Retina (tissue), 1 donor: ENCODE results near the gene KRTAP19-6.
"Not testable (repeated sequence)": the region's sequence is repeated elsewhere in the genome, so short reads cannot be mapped to it uniquely, and the experiment has no call there.

ENCODE experiments used
- DNase-seq: peaks from one replicate; pipeline ENCODE4 v3.0.0-alpha.2; 2016

KRTAP19-6 gene

GRCh38 chr21:30541764-30542163, at the start of gene KRTAP19-6:
KRTAP19-6 (minus strand) TSS chr21:30541864; CDS start chr21:30541833, 31 bp downstream.
- no peak for DNase-seq

- no peak for DNase-seq
These were observed 48.6 kb upstream of the KRTAP19-6 start, which contains the start of gene KRTAP22-2 for GRCh38 chr21:30590297-30590696. KRTAP22-2 (minus strand) TSS chr21:30590397.

- DNase-seq = peak; percentile 7
These were observed 41.2 kb upstream of the KRTAP19-6 start for GRCh38 chr21:30582870-30583269.

- DNase-seq = no peak
These were observed 38.5 kb upstream of the KRTAP19-6 start for GRCh38 chr21:30580132-30580531.

- no peak for DNase-seq
These were observed 37.7 kb upstream of the KRTAP19-6 start for GRCh38 chr21:30579346-30579745.

GRCh38 chr21:30577766-30578165, 36.1 kb upstream of the KRTAP19-6 start:
- no peak for DNase-seq

- no peak for DNase-seq
These were observed 26.0 kb upstream of the KRTAP19-6 start for GRCh38 chr21:30567617-30568016.

GRCh38 chr21:30563630-30564029, 22.0 kb upstream of the KRTAP19-6 start:
- no peak for DNase-seq

- DNase-seq = no peak
These were observed 21.4 kb upstream of the KRTAP19-6 start for GRCh38 chr21:30563072-30563471.

- DNase-seq = no peak
These were observed 20.3 kb upstream of the KRTAP19-6 start for GRCh38 chr21:30561957-30562356.

- no peak for DNase-seq
These were observed 19.7 kb upstream of the KRTAP19-6 start, which contains the start of gene KRTAP19-7 for GRCh38 chr21:30561264-30561895. KRTAP19-7 (minus strand) TSS chr21:30561314; CDS start chr21:30561289, 25 bp downstream.

- DNase-seq = no peak
These were observed 13.4 kb upstream of the KRTAP19-6 start for GRCh38 chr21:30555095-30555494.

- no peak for DNase-seq
These were observed 11.1 kb upstream of the KRTAP19-6 start for GRCh38 chr21:30552782-30553181.

GRCh38 chr21:30518876-30519275, 22.8 kb downstream of the KRTAP19-6 start:
- no peak for DNase-seq

- no peak for DNase-seq
These were observed 26.0 kb downstream of the KRTAP19-6 start for GRCh38 chr21:30515681-30516080.

GRCh38 chr21:30505621-30506205, 36.0 kb downstream of the KRTAP19-6 start:
- not testable (repeated sequence) for DNase-seq

GRCh38 chr21:30502041-30502440, 39.6 kb downstream of the KRTAP19-6 start, which contains the start of gene KRTAP19-5:
KRTAP19-5 (minus strand) TSS chr21:30502141; CDS start chr21:30502090, 51 bp downstream.
- no peak for DNase-seq

- DNase-seq = no peak
These were observed 44.6 kb downstream of the KRTAP19-6 start, which contains the start of gene KRTAP19-4 for GRCh38 chr21:30497065-30497464. KRTAP19-4 (minus strand) TSS chr21:30497165; CDS start chr21:30497110, 55 bp downstream.

- DNase-seq = no peak
These were observed 49.7 kb downstream of the KRTAP19-6 start, which contains the start of gene KRTAP19-3 for GRCh38 chr21:30491963-30492428. KRTAP19-3 (minus strand) TSS chr21:30492013; CDS start chr21:30491957, 56 bp downstream.
